GM10248 (cell line): ENCODE measurements around the gene LRP8.

Experiments
- CTCF ChIA-PET: fragments of 300-600 bp; sonication (Branson Sonifier 250); formaldehyde crosslinking; extraction: SDS; loops from one replicate; lab custom pipeline; 2021; ENCODE audit warnings: antibody characterized with exemption; lab: Yijun Ruan, JAX
- POLR2A ChIA-PET: fragments of 350-650 bp; sonication (Branson Sonifier 250); formaldehyde crosslinking; extraction: SDS; loops from one replicate; lab custom pipeline; 2020; ENCODE audit warnings: antibody characterized with exemption; lab: Yijun Ruan, JAX
- DNase-seq: peaks from one replicate; pipeline ENCODE4 v3.0.0; 2012; ENCODE audit errors: extremely low spot score
- CTCF ChIP-seq: IDR thresholded peaks from 2 replicates; pipeline ENCODE4 v1.5.1; 2012; ENCODE audit warnings: mild to moderate bottlenecking, low read depth; ENCODE audit errors: extremely low read depth, missing control alignments, control extremely low read depth

The LRP8 gene

GRCh38 chr1:53260631-53261247 lies 67.1 kb downstream of the LRP8 start:
- TF ChIP-seq CTCF, result no peak
- ChIA-PET CTCF (interaction anchor here (2.5 to 10.6 kb wide), 2 partner anchors 18 to 133 kb away, joined by 6 to 79 read pairs; no protein-coding TSS in a partner anchor), POLR2A (no interaction called here)
- DNase-seq, result no peak

- ChIA-PET CTCF (interaction anchor here (1.0 to 10.6 kb wide), 4 partner anchors 11 to 134 kb away, joined by 4 to 79 read pairs (median 6); no protein-coding TSS in a partner anchor), POLR2A (no interaction called here)
These were observed 67.9 kb downstream of the LRP8 start for GRCh38 chr1:53259932-53260331.

GRCh38 chr1:53258216-53258615 lies 69.7 kb downstream of the LRP8 start:
- no peak for TF ChIP-seq CTCF
- DNase-seq, result no peak
- ChIA-PET POLR2A (no interaction called here), CTCF (interaction anchor here (0.6 to 1.3 kb wide), 6 partner anchors 9 to 134 kb away, joined by 3 to 5 read pairs (median 4); no protein-coding TSS in a partner anchor)

More at GRCh38 chr1:53259932-53260331, 67.9 kb downstream of the LRP8 start:
- DNase-seq, result no peak
- no peak for TF ChIP-seq CTCF

GRCh38 chr1:53257454-53258081 lies 70.3 kb downstream of the LRP8 start:
- DNase-seq, result no peak
- ChIA-PET CTCF (interaction anchor here (1.1 to 2.7 kb wide), 4 partner anchors 10 to 35 kb away, joined by 3 to 11 read pairs (median 4); no protein-coding TSS in a partner anchor), POLR2A (no interaction called here)
- TF ChIP-seq CTCF, result no peak

GRCh38 chr1:53256511-53257453 lies 71.1 kb downstream of the LRP8 start:
- CTCF ChIA-PET, result interaction anchor here (1.1 to 2.7 kb wide), 5 partner anchors 10 to 36 kb away, joined by 3 to 11 read pairs (median 4); no protein-coding TSS in a partner anchor
- DNase-seq, result no peak
- no peak for TF ChIP-seq CTCF
- POLR2A ChIA-PET, result no interaction called here

GRCh38 chr1:53255031-53255430 lies 72.8 kb downstream of the LRP8 start:
- TF ChIP-seq CTCF, result no peak
- ChIA-PET POLR2A (no interaction called here), CTCF (interaction anchor here (2.1 to 2.7 kb wide), 2 partner anchors 10 to 24 kb away, joined by 8 to 11 read pairs; no protein-coding TSS in a partner anchor)
- no peak for DNase-seq
